ENCODE data around the gene CPOX. TPM values are rescaled to one million over a fixed set of nuclear protein-coding genes. Genes with fewer than 3 reads are reported as not detected.
"Not testable (repeated sequence)": the region's sequence is repeated elsewhere in the genome, so short reads cannot be mapped to it uniquely, and the experiment has no call there.

CPOX gene
- total RNA-seq, 6 donors from 2014 or later = 13.4 to 44.0 (median 23.6) TPM

DNA sequence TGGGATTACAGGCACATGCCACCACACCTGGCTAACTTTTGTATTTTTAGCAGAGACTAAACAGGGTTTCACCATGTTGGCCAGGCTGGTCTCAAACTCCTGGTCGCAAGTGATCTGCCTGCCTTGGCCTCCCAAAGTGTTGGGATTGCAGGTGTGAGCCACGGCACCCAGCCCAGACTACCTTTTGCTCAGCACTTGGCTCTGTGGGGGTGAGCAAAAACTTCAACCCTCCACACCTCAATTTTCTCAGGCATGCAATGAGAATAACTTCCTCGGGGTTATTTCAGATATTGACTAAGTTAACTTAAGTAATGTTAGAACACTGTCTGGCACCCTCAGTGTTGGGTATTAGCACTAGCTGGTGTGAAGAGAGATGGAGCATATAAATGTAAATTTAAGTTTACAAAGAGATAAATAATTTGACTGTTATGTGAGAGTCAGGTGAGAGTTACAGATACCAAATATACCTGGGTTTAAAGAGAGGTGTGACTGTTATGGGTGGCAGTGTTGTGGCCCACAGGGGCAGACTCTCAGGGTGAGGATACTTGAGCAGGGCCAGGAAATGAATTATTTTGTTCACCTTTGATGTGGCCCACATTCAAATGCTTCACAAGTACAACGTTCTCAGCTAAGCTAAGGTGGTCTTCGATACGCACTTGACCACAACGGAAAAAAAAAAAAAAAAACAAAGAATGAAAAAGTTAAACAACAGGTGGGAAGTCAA, 29.0 kb downstream of the CPOX start:
- H3K27me3 ChIP-seq = no peaks in the 10 kb centered on the region
- no peak for ATAC-seq (ENCODE audit: low FRiP score in 2 of 2)
- TF ChIP-seq, protein P1, sequence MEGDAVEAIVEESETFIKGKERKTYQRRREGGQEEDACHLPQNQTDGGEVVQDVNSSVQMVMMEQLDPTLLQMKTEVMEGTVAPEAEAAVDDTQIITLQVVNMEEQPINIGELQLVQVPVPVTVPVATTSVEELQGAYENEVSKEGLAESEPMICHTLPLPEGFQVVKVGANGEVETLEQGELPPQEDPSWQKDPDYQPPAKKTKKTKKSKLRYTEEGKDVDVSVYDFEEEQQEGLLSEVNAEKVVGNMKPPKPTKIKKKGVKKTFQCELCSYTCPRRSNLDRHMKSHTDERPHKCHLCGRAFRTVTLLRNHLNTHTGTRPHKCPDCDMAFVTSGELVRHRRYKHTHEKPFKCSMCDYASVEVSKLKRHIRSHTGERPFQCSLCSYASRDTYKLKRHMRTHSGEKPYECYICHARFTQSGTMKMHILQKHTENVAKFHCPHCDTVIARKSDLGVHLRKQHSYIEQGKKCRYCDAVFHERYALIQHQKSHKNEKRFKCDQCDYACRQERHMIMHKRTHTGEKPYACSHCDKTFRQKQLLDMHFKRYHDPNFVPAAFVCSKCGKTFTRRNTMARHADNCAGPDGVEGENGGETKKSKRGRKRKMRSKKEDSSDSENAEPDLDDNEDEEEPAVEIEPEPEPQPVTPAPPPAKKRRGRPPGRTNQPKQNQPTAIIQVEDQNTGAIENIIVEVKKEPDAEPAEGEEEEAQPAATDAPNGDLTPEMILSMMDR (IDR thresholded peaks at IDR 0.05) = no peak
- TF ChIP-seq POLR2AphosphoS5 (IDR thresholded peaks at IDR 0.05) (no peak), EP300 (IDR thresholded peaks at IDR 0.05) (no peak), POLR2A (IDR thresholded peaks at IDR 0.05) (no peak)
- H3K36me3 ChIP-seq = no peaks in the 10 kb centered on the region
- H3K27ac ChIP-seq = peak overlapping the region in 1 of 4 donors; percentile 35
- H3K9me3 ChIP-seq = no peaks in the 10 kb centered on the region
- H3K4me3 ChIP-seq = no peak overlapping the region
- DNase-seq = no peak
- WGBS, 2 donors = 61 to 73% methylated on average over 6 to 7 of the region's 7 CpGs
- H3K4me1 ChIP-seq = peaks cover 0 to 4% (median 0%) of the 10 kb centered on the region in 4 donors

DNA sequence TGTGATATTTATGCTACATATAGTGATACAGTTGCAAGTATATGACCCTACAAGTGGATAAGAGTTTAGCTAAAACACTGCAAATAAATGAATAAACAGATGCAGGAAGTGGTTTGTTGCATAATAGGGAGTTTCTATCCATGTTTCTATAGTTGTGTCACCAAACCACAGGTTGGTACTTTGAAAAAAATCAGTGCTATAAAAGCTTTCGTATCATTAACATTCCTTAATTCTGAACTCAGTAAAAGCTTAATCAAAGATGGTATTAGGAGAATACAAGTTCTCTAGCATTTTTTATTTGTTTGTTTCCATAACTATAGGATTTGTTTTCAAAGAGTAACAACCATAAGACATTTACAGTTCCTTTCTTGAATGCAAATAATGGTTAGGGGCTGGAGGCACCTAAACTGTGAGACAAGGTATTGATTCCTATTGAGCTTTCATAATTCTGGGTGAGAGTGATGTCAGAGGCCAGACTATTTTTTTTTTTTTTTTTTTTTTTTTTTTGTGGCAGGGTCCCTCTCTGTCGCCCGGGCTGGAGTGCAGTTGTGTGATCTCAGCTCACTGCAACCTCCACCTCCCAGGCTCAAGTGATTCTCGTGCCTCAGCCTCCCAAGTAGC, 29.6 kb downstream of the CPOX start:
- Histone ChIP-seq H3K27ac (peak overlapping the region in 2 of 4 donors; percentile 33 to 35), H3K9me3 (no peaks in the 10 kb centered on the region), H3K36me3 (no peaks in the 10 kb centered on the region), H3K4me3 (no peak overlapping the region), H3K4me1 (peaks cover 0 to 4% (median 0%) of the 10 kb centered on the region in 4 donors), H3K27me3 (no peaks in the 10 kb centered on the region)
- WGBS, 2 donors = 74 to 76% methylated on average over 4 of the region's 4 CpGs
- TF ChIP-seq EP300 (IDR thresholded peaks at IDR 0.05) (no peak), POLR2AphosphoS5 (IDR thresholded peaks at IDR 0.05) (no peak), POLR2A (IDR thresholded peaks at IDR 0.05) (no peak)
- TF ChIP-seq, protein P1 (IDR thresholded peaks at IDR 0.05) = no peak
- DNase-seq (no peak), ATAC-seq (ENCODE audit: low FRiP score in 2 of 2) (no peak)

DNA sequence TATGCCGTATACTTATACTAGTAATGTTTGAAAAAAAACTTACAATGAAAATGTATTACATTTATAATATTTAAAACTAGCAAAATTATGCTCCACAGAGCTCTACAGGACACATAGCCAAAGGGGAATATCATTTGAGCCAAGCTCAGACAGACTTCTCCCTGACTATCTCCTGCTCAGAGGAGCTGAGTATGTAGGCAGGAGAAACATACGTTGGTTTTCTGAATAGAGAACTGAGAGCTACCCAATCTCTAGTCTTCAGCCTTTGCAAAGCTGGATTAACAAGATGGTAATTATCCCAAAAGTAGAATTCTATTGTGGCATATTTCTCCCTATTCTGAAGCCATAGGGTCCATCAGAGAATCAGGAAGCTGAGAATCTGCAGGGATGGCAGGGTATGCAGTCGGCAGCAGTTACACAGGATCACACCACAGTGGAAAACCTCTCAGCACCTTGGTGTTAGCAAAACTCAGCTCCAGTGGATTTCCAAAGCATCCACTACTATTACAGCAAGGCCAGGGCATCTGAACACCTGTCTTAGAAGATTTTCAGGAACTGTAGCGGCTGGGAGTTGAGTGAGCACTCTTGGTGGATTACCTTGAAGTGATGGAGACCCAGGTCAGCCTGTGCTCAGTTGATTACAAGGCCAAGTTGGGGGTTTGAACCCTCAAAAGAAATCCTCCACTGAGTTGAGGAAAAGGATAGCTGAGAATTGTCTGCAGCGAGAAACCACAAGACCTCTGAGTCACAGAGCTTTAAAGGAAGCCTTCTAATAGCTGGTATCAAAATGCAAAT, 31.5 kb downstream of the CPOX start:
- no peak for ATAC-seq (ENCODE audit: low FRiP score in 2 of 2)
- no peak overlapping the region for H3K4me3 ChIP-seq
- no peaks in the 10 kb centered on the region for H3K27me3 ChIP-seq
- no peaks in the 10 kb centered on the region for H3K36me3 ChIP-seq
- no peak overlapping the region for H3K27ac ChIP-seq
- DNase-seq = no peak
- H3K9me3 ChIP-seq = no peaks in the 10 kb centered on the region
- WGBS, 2 donors = 79 to 81% methylated on average over 5 of the region's 5 CpGs
- peaks cover 0 to 4% (median 0%) of the 10 kb centered on the region in 4 donors for H3K4me1 ChIP-seq
- TF ChIP-seq, protein P1 (IDR thresholded peaks at IDR 0.05) = no peak
- TF ChIP-seq EP300 (IDR thresholded peaks at IDR 0.05) (no peak), POLR2A (IDR thresholded peaks at IDR 0.05) (no peak), POLR2AphosphoS5 (IDR thresholded peaks at IDR 0.05) (no peak)

DNA sequence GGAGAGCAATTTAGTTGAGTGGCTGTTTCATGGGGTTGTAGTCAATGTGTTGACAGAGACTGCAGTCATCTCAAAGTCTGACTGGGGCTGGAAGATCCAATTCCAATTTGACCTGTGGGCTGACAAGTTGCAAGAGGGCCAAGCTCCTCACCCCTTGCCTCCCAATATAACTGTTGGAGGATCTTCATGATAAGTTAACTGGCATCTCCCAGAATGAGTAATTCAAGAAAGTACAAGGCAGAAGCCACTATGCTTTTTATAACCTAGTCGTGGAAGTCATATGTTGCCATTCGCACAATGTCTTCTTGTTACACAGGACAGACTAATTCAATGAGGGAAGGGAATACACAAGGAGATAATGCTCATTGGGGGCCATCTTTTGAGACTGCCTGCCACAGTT, 32.5 kb downstream of the CPOX start:
- DNase-seq = no peak
- no peaks in the 10 kb centered on the region for H3K9me3 ChIP-seq
- ATAC-seq (ENCODE audit: low FRiP score in 2 of 2) = no peak
- no peak overlapping the region for H3K4me3 ChIP-seq
- 93 to 95% methylated on average over 2 of the region's 2 CpGs for WGBS, 2 donors
- H3K36me3 ChIP-seq = no peaks in the 10 kb centered on the region
- no peak overlapping the region for H3K27ac ChIP-seq
- no peaks in the 10 kb centered on the region for H3K27me3 ChIP-seq
- TF ChIP-seq EP300 (IDR thresholded peaks at IDR 0.05) = no peak
- TF ChIP-seq POLR2AphosphoS5 (IDR thresholded peaks at IDR 0.05) = no peak
- TF ChIP-seq POLR2A (IDR thresholded peaks at IDR 0.05) = no peak
- TF ChIP-seq, protein P1 (IDR thresholded peaks at IDR 0.05) = no peak
- H3K4me1 ChIP-seq = peaks cover 0 to 4% (median 0%) of the 10 kb centered on the region in 4 donors

DNA sequence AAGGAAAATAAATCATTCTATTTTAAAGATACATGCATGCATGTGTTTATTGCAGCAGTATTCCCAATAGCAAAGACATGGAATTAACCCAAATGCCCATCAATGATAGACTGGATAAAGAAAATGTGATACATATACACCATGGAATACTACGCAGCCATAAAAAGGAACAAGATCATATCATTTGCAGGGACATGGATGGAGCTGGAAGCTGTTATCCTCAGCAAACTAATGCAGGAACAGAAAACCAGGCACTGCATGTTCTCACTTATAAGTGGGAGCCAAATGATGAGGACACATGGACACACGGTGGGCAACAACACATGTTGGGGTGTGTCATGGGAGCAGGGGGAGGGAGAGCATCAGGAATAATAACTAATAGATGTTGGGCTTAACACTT, 33.6 kb downstream of the CPOX start:
- not testable (repeated sequence) for H3K4me3 ChIP-seq; H3K9me3 ChIP-seq; H3K27ac ChIP-seq; DNase-seq; H3K4me1 ChIP-seq; H3K36me3 ChIP-seq; H3K27me3 ChIP-seq; ATAC-seq (ENCODE audit: low FRiP score in 2 of 2)
- 95 to 100% methylated on average over 2 of the region's 2 CpGs for WGBS, 2 donors
